Stimulated activated CD4-positive, alpha-beta T cell treated with anti-CD3 and anti-CD28 coated beads, TNF-alpha, amount 100 ng/mL, for 24 hours (primary cell): ENCODE results near the gene HSH2D.
"Not testable (repeated sequence)": the region's sequence is repeated elsewhere in the genome, so short reads cannot be mapped to it uniquely, and the experiment has no call there.

Experiments
- DNase-seq, 3 experiments: peaks; one replicate each; pipeline ENCODE4 v3.0.0-alpha.2; 2020; ENCODE audit warnings: low read depth in 3 of 3

HSH2D gene

GRCh38 chr19:16119075-16119857 is 24.2 kb upstream of the HSH2D start:
- DNase-seq, result not testable (repeated sequence)

GRCh38 chr19:16121141-16121540 is 22.3 kb upstream of the HSH2D start:
- DNase-seq, result no peak

GRCh38 chr19:16121967-16122366 is 21.5 kb upstream of the HSH2D start:
- no peak for DNase-seq

- no peak for DNase-seq
These were observed 18.5 kb upstream of the HSH2D start for GRCh38 chr19:16124953-16125352.

GRCh38 chr19:16125737-16126495 is 17.6 kb upstream of the HSH2D start:
- DNase-seq, result no peak

- no peak for DNase-seq
These were observed 16.4 kb upstream of the HSH2D start for GRCh38 chr19:16127080-16127479.

GRCh38 chr19:16127776-16128371 is 15.6 kb upstream of the HSH2D start:
- no peak for DNase-seq

GRCh38 chr19:16131648-16132047 is 11.8 kb upstream of the HSH2D start:
- no peak for DNase-seq

- DNase-seq, result no peak
These were observed 9.7 kb upstream of the HSH2D start for GRCh38 chr19:16133818-16134217.

- DNase-seq, result no peak
These were observed 9.0 kb upstream of the HSH2D start for GRCh38 chr19:16134510-16134909.

- no peak for DNase-seq
These were observed 7.9 kb upstream of the HSH2D start for GRCh38 chr19:16135430-16136127.

- no peak for DNase-seq
These were observed 7.1 kb upstream of the HSH2D start for GRCh38 chr19:16136185-16136999.

- DNase-seq, result no peak
These were observed 3.7 kb upstream of the HSH2D start for GRCh38 chr19:16139752-16140151.

- no peak for DNase-seq
These were observed 2.4 kb upstream of the HSH2D start for GRCh38 chr19:16141043-16141442.

GRCh38 chr19:16142032-16142580 is 1.4 kb upstream of the HSH2D start:
- DNase-seq, result no peak

GRCh38 chr19:16144216-16144581 is 714 bp downstream of the HSH2D start:
- no peak for DNase-seq

GRCh38 chr19:16146112-16146511 is 2.6 kb downstream of the HSH2D start:
- no peak for DNase-seq

GRCh38 chr19:16148443-16149229 is 5.2 kb downstream of the HSH2D start:
- no peak for DNase-seq

GRCh38 chr19:16153582-16154336 is 10.3 kb downstream of the HSH2D start:
- no peak for DNase-seq

- DNase-seq, result no peak
These were observed 11.1 kb downstream of the HSH2D start for GRCh38 chr19:16154557-16154956.
